ENCODE results near the gene SPATA6. TPM values are rescaled to one million over a fixed set of nuclear protein-coding genes. Genes with fewer than 3 reads are reported as not detected.

The SPATA6 gene
- total and polyA plus RNA-seq, 2 of the 8 experiments (the other 6 are each of a cell fraction or from before 2014, with no cell fraction given), result 2.4 to 17.2 TPM

DNA sequence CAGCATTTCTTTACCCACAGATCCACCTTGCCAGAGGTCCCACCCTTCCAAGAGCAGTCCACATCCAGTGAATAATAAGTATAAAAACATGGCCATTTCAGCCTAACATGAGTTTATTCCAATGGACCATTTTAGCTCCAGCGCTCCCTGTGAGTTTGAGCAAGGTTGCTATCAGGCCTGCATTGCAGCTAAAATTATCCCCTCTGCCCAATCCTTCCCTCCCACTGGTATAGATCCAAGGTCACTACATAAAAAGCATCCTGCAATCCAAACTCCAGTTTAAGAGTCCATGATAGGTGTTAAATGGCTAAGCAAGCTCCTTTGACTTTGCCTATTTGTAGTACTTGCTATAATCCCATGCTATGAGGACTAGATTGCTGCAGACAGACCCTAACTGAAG lies 213.9 kb downstream of the SPATA6 start:
- Histone ChIP-seq H4K20me1 (replicated peaks in 1 of 2; ENCODE audit: control insufficient read depth in 1 of 2, insufficient read depth in 2 of 2, low read length in 2 of 2) (no peaks in the 10 kb centered on the region), H2AK5ac (ENCODE audit: low read depth, low read length) (no peak overlapping the region), H3K23ac (ENCODE audit: insufficient read length) (no peak overlapping the region), H3K18ac (ENCODE audit: extremely low read depth, low read length) (no peak overlapping the region), H4K5ac (ENCODE audit: insufficient read length, low read depth, low read length) (no peak overlapping the region), H3K4me3 (ENCODE audit: extremely low read depth in 1 of 4, insufficient read depth in 2 of 4, low read depth in 3 of 4, low read length in 4 of 4) (no peak overlapping the region), H3K79me2 (ENCODE audit: control insufficient read depth in 1 of 2, insufficient read depth in 2 of 2, low read length in 2 of 2) (no peaks in the 10 kb centered on the region), H2BK20ac (ENCODE audit: low read length) (no peak overlapping the region), H3K14ac (ENCODE audit: insufficient read length) (no peak overlapping the region), H3K27ac (ENCODE audit: low read depth, low read length) (no peak overlapping the region), H3K9ac (replicated peaks in 1 of 4; ENCODE audit: extremely low read depth in 1 of 4, low read depth in 3 of 4, low read length in 3 of 4) (no peak overlapping the region), H2BK5ac (ENCODE audit: low read depth, low read length) (no peak overlapping the region), H3K79me1 (ENCODE audit: low read depth, low read length) (no peaks in the 10 kb centered on the region), H4K91ac (replicated peaks; ENCODE audit: insufficient read length, low read length) (no peak overlapping the region), H4K8ac (ENCODE audit: extremely low read depth, insufficient read depth, low read length) (no peak overlapping the region), H3K56ac (replicated peaks; ENCODE audit: insufficient read length, low read depth, low read length) (no peak overlapping the region), H2BK15ac (ENCODE audit: low read length) (no peak overlapping the region), H3K4me2 (ENCODE audit: insufficient read depth in 1 of 2, low read depth in 2 of 2, low read length in 2 of 2) (no peak overlapping the region), H3K36me3 (ENCODE audit: control insufficient read depth in 2 of 4, insufficient read depth in 4 of 4, low read length in 3 of 4) (no peaks in the 10 kb centered on the region), H3K27me3 (replicated peaks in 1 of 4; ENCODE audit: control insufficient read depth in 3 of 4, extremely low read depth in 1 of 4, insufficient read depth in 3 of 4, low read length in 3 of 4) (no peaks in the 10 kb centered on the region), H2BK120ac (replicated peaks; ENCODE audit: low read depth, low read length) (no peak overlapping the region), H3K23me2 (ENCODE audit: low read depth, low read length) (no peaks in the 10 kb centered on the region; the same call in 1 of the 2 replicates), H3K4ac (replicated peaks; ENCODE audit: insufficient read length, low read depth, low read length) (no peak overlapping the region), H3K9me3 (ENCODE audit: insufficient read depth in 2 of 2, low read depth in 1 of 2, low read length in 1 of 2) (no peaks in the 10 kb centered on the region), H2AFZ (ENCODE audit: low read length) (no peak overlapping the region), H2BK12ac (ENCODE audit: low read depth, low read length) (no peak overlapping the region), H3K4me1 (replicated peaks in 1 of 4; ENCODE audit: control insufficient read depth in 3 of 4, insufficient read depth in 4 of 4, low read length in 3 of 4) (no peaks in the 10 kb centered on the region)
- ChIA-PET CTCF (ENCODE audit: partially characterized antibody) (interaction anchor here (0.6 to 1.2 kb wide), 2 partner anchors 268 to 1711 kb away, joined by 3 to 4 read pairs; no protein-coding TSS in a partner anchor), POLR2A (ENCODE audit: partially characterized antibody) (no interaction called here)
- WGBS, 2 experiments (ENCODE audit: extremely low coverage in 1 of 2, insufficient coverage in 1 of 2, insufficient read length in 1 of 2, insufficient replicate concordance in 2 of 2, low coverage in 1 of 2, low lambda C conversion rate in 2 of 2, missing lambda C conversion rate in 1 of 2), result 84% methylated on average over 1 of the region's 1 CpG; no CpG with 5 or more reads in 1 of the 2 experiments
- FAIRE-seq, result no peak
- no peak for DNase-seq (ENCODE audit: low read depth in 1 of 2, low spot score in 2 of 2)
- TF ChIP-seq EP300 (IDR thresholded peaks at IDR 0.05; ENCODE audit: borderline replicate concordance in 1 of 2, low read depth in 2 of 2, low read length in 2 of 2) (no peak), SUZ12 (IDR thresholded peaks at IDR 0.05; ENCODE audit: low read length) (no peak), POU5F1 (IDR thresholded peaks at IDR 0.05; ENCODE audit: low read depth, low read length) (no peak), TBP (IDR thresholded peaks at IDR 0.05; ENCODE audit: low read depth, low read length) (no peak), JUND (IDR thresholded peaks at IDR 0.05; ENCODE audit: low read length) (no peak), CEBPB (IDR thresholded peaks at IDR 0.05; ENCODE audit: low read depth, low read length) (no peak), SIN3A (conservative IDR thresholded peaks at IDR 0.05 in 1 of 2, IDR thresholded peaks at IDR 0.05 in 1 of 2; ENCODE audit: low read depth in 1 of 2, low read length in 2 of 2) (no peak), SRF (IDR thresholded peaks at IDR 0.05; ENCODE audit: low read depth, low read length) (no peak), BACH1 (IDR thresholded peaks at IDR 0.05; ENCODE audit: low read length) (no peak), TCF12 (IDR thresholded peaks at IDR 0.05; ENCODE audit: low read depth, low read length) (no peak), CHD2 (IDR thresholded peaks at IDR 0.05; ENCODE audit: low read length) (no peak), KDM1A (IDR thresholded peaks at IDR 0.05; ENCODE audit: borderline replicate concordance, low read length) (no peak)
- TF ChIP-seq, protein P1, sequence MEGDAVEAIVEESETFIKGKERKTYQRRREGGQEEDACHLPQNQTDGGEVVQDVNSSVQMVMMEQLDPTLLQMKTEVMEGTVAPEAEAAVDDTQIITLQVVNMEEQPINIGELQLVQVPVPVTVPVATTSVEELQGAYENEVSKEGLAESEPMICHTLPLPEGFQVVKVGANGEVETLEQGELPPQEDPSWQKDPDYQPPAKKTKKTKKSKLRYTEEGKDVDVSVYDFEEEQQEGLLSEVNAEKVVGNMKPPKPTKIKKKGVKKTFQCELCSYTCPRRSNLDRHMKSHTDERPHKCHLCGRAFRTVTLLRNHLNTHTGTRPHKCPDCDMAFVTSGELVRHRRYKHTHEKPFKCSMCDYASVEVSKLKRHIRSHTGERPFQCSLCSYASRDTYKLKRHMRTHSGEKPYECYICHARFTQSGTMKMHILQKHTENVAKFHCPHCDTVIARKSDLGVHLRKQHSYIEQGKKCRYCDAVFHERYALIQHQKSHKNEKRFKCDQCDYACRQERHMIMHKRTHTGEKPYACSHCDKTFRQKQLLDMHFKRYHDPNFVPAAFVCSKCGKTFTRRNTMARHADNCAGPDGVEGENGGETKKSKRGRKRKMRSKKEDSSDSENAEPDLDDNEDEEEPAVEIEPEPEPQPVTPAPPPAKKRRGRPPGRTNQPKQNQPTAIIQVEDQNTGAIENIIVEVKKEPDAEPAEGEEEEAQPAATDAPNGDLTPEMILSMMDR (IDR thresholded peaks at IDR 0.05; ENCODE audit: control extremely low read depth in 1 of 3, insufficient read depth in 1 of 3, low read depth in 1 of 3, low read length in 3 of 3), result no peak

All from H1 (cell line).